HepG2 (cell line): ENCODE data around the gene ARF6. TPM values are rescaled to one million over a fixed set of nuclear protein-coding genes. Genes with fewer than 3 reads are reported as not detected.
"Not testable (repeated sequence)": the region's sequence is repeated elsewhere in the genome, so short reads cannot be mapped to it uniquely, and the experiment has no call there.

Experiments used
- ATAC-seq: fragments of 200-7000 bp; cut with Tn5 transposase; 3 replicates; pipeline ENCODE4 v1.9.1; 2020; ENCODE audit warnings: mild to moderate bottlenecking, moderate library complexity
- BruUV-seq: library from RNA; stranded (reverse); fragments of 400-500 nt; replicated peaks from 2 replicates; lab custom pipeline; 2021; lab: Mats Ljungman, UMichigan
- CTCF ChIA-PET: fragments of 300-600 bp; formaldehyde crosslinking; extraction: SDS; loops from one replicate; lab custom pipeline; 2021; ENCODE audit warnings: low total read pairs, inconsistent platforms, low intra/inter-chr PET ratio; lab: Yijun Ruan, JAX
- POLR2A ChIA-PET: fragments of 350-600 bp; sonication (Branson Sonifier 250); formaldehyde crosslinking; loops from one replicate; lab custom pipeline; 2020; ENCODE audit warnings: antibody characterized with exemption, inconsistent platforms; lab: Yijun Ruan, JAX
- DNase-seq: peaks from one replicate; pipeline ENCODE4 v3.0.0-alpha.2; 2015; ENCODE audit warnings: low spot score
- FAIRE-seq: peaks from 3 replicates; lab custom pipeline; 2011; peaks lifted over from hg19 to GRCh38; lab: Jason Lieb, UNC
- H2AFZ ChIP-seq: one replicate; pipeline ENCODE4 v1.6.1; 2011; ENCODE audit warnings: low read length, inconsistent platforms
- H3K27ac ChIP-seq: fragments of 300-600 bp; 3 replicates; pipeline ENCODE4 v1.8.0; 2011; ENCODE audit warnings: mixed run types, mild to moderate bottlenecking, mixed read lengths, low read length, inconsistent platforms; ENCODE audit not compliant: insufficient read depth; ENCODE audit errors: extremely low read length
- H3K27me3 ChIP-seq, 2 experiments: fragments of 200-600 bp in 1 of 2; 2 replicates in 1 of 2; 3 replicates in 1 of 2; pipeline versions ENCODE4 v1.6.0 to v1.8.0; 2011; ENCODE audit warnings: low read length in 2 of 2, mild to moderate bottlenecking in 2 of 2, moderate library complexity in 2 of 2, inconsistent platforms in 1 of 2; ENCODE audit not compliant: insufficient read depth in 2 of 2, control insufficient read depth in 1 of 2
- H3K36me3 ChIP-seq, 2 experiments: fragments of 200-600 bp in 1 of 2; replicated peaks in 1 of 2; 2 replicates in 1 of 2; 3 replicates in 1 of 2; pipeline versions ENCODE4 v1.5.1 to v1.8.0; 2011; ENCODE audit warnings: low read length in 2 of 2, inconsistent platforms in 1 of 2; ENCODE audit not compliant: insufficient read depth in 2 of 2, control insufficient read depth in 1 of 2
- H3K4me1 ChIP-seq: 2 replicates; pipeline ENCODE4 v1.5.1; 2012; ENCODE audit warnings: low read length, inconsistent platforms; ENCODE audit not compliant: insufficient read depth
- H3K4me2 ChIP-seq: 2 replicates; pipeline ENCODE4 v1.6.0; 2011; ENCODE audit warnings: low read depth, low read length, inconsistent platforms
- H3K4me3 ChIP-seq, 3 experiments: fragments of 200-600 bp in 1 of 3; sonication (generic), shearing (Covaris generic) in 1 of 3; replicated peaks in 1 of 3; 2 replicates each; pipeline ENCODE4 v1.5.1; 2011 to 2016; ENCODE audit warnings: low read length in 3 of 3, inconsistent platforms in 2 of 3, low read depth in 2 of 3, mild to moderate bottlenecking in 2 of 3, control low read depth in 1 of 3, mixed read lengths in 1 of 3; ENCODE audit not compliant: insufficient read depth in 1 of 3
- H3K79me2 ChIP-seq: one replicate; pipeline ENCODE4 v1.6.1; 2011; ENCODE audit warnings: low read length, inconsistent platforms; ENCODE audit not compliant: insufficient read depth
- H3K9ac ChIP-seq: 2 replicates; pipeline ENCODE4 v1.6.0; 2011; ENCODE audit warnings: mild to moderate bottlenecking, low read depth, low read length, inconsistent platforms; ENCODE audit not compliant: insufficient read depth
- H3K9me3 ChIP-seq: 2 replicates; pipeline ENCODE4 v1.5.1; 2012; ENCODE audit warnings: mild to moderate bottlenecking, low read length
- H4K20me1 ChIP-seq: 2 replicates; pipeline ENCODE4 v1.6.0; 2011; ENCODE audit warnings: inconsistent platforms, mild to moderate bottlenecking, low read length, moderate library complexity; ENCODE audit not compliant: insufficient read depth
- ATF7 ChIP-seq, 2 experiments: fragments of 450-650 bp in 1 of 2; sonication (generic) in 1 of 2; formaldehyde crosslinking in 1 of 2; IDR thresholded peaks; 2 replicates each; pipeline versions ENCODE4 v1.4.0 to v1.6.1; 2016 to 2020; ENCODE audit warnings: antibody characterized with exemption in 1 of 2, mild to moderate bottlenecking in 1 of 2, missing genetic modification reagents in 1 of 2
- CEBPB ChIP-seq: IDR thresholded peaks from 2 replicates; pipeline ENCODE4 v1.6.1; 2011; ENCODE audit warnings: low read depth, low read length, improper control_type of control experiment, borderline replicate concordance
- CEBPG ChIP-seq: IDR thresholded peaks from 2 replicates; pipeline ENCODE4 v1.6.1; 2016
- FOSL2 ChIP-seq: sonication (generic); formaldehyde crosslinking; IDR thresholded peaks from 2 replicates; pipeline ENCODE4 v1.4.0; 2020; ENCODE audit warnings: missing genetic modification reagents
- GATA4 ChIP-seq: sonication (generic); IDR thresholded peaks from 2 replicates; pipeline ENCODE4 v1.6.1; 2016; ENCODE audit warnings: antibody characterized with exemption, low read depth, borderline replicate concordance
- whole genome bisulfite sequencing: methylation state at CpG from one replicate; pipeline ENCODE4 v1.1.6; 2017; ENCODE audit warnings: low lambda C conversion rate; 5-methylcytosine and 5-hydroxymethylcytosine counted together
- in situ Hi-C: cut with HindIII; loops from 2 replicates; pipeline ENCODE4 v1.10.0; 2017; ENCODE audit warnings: low pct_unique_long_range_greater_than_20kb; ENCODE audit not compliant: extremely low pct_ligation_motif_present
- intact Hi-C: fragments of 100-400 bp; cut with micrococcal nuclease; formaldehyde crosslinking; loops from one replicate; pipeline ENCODE4 v1.10.0; 2022; ENCODE audit not compliant: unreplicated experiment
- polyA plus RNA-seq, 8 experiments: library from polyadenylated mRNA; depleted of rRNA in 3 of 8; stranded (reverse) in 7 of 8; unstranded in 1 of 8; fragments of >200 nt; fragmentation: Illumina TruSeq in 4 of 8; extraction: Trizol in 4 of 8; gene quantifications; 2 replicates each; pipeline versions ENCODE4 v1.2.1 to v1.2.3, GENCODE V29; 2011 to 2016; ENCODE audit warnings: low read depth in 4 of 8, missing spikeins in 1 of 8, mixed read lengths in 1 of 8; ENCODE audit not compliant: insufficient read depth in 1 of 8
- total RNA-seq, 5 experiments: library from RNA; depleted of rRNA; stranded (reverse); fragments of >200 nt; fragmentation: Illumina TruSeq; extraction: Trizol; gene quantifications; 2 replicates each; pipeline ENCODE4 v1.2.3, GENCODE V29; 2016; ENCODE audit warnings: low read depth in 1 of 5
- TF ChIP-seq, protein P1 (sequence below), 2 experiments: fragments of 450-650 bp in 1 of 2; sonication (generic) in 1 of 2; formaldehyde crosslinking; IDR thresholded peaks; 2 replicates each; pipeline versions ENCODE4 v1.5.0 to v1.8.0; 2020 to 2022; ENCODE audit warnings: mild to moderate bottlenecking in 1 of 2, missing genetic modification reagents in 1 of 2

ARF6 gene
- total and polyA plus RNA-seq, 2 of the 13 experiments (the other 11 are each of a cell fraction or from before 2014, with no cell fraction given), result 12.7 to 31.9 TPM

DNA sequence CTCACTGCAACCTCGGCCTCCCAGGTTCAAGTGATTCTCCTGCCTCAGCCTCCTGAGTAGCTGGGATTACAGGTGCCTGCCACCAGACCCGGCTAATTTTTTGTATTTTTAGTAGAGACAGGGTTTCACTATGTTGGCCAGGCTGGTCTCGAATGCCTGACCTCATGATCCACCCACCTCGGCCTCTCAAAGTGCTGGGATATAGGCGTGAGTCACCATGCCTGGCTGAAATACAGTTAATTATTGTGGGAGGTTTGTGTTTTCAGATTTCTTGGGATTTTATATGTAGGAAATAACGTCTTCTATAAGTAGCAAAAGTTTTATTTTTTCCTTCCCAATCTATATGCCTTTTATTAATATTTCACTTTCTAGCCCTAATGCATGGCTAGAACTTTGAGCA lies 19.3 kb upstream of the ARF6 start:
- H3K36me3 ChIP-seq, CTCF ChIA-PET, H3K9me3 ChIP-seq, H4K20me1 ChIP-seq, H2AFZ ChIP-seq, H3K4me2 ChIP-seq, BruUV-seq, H3K4me3 ChIP-seq, H3K9ac ChIP-seq, ATAC-seq, FAIRE-seq, H3K27ac ChIP-seq, DNase-seq, H3K79me2 ChIP-seq, POLR2A ChIA-PET, intact Hi-C loops, H3K27me3 ChIP-seq: not testable (repeated sequence)
- H3K4me1 ChIP-seq, result peaks cover 10% of the 10 kb centered on the region; the same call in 1 of the 2 replicates
- in situ Hi-C loops, result loop anchor here (25.0 kb wide), 2 partner anchors 364 to 664 kb away; partner anchors contain the start of genes MAP4K5 and SOS2
- 0 out of 2 replicates have a peak, but pooled peaks have one; percentile 22 for TF ChIP-seq FOSL2 (CRISPR knock-in tag)
- 17% methylated on average over 6 of the region's 6 CpGs for WGBS

DNA sequence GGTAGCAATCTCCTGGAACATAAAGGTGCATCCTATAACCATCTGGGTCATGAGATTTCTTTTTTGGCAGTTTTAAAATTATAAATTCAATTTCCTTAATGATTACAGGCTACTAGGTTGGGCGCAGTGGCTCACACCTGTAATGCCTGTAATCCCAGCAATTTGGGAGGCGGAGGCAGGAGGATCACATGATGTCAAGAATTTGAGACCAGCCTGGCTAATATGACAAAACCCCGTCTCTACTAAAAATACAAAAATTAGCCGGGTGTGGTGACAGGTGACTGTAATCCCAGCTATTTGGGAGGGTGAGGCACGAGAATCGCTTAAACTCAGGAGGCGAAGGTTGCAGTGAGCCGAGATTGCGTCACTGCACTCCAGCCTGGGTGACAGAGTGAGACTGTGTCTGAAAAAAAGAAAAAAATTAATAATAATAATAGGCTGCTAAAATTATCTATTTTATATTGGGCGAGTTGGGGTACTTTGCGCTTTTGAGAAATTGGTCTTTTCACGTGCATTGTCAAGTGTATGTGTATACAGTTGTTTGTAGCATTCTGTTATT lies 17.2 kb upstream of the ARF6 start:
- no peak for DNase-seq
- no peaks in the 10 kb centered on the region for H3K36me3 ChIP-seq
- no peaks in the 10 kb centered on the region for H3K9me3 ChIP-seq
- ATAC-seq, result no peak
- ChIA-PET POLR2A (no interaction called here), CTCF (no interaction called here)
- FAIRE-seq, result no peak
- no peaks in the 10 kb centered on the region for H3K79me2 ChIP-seq
- in situ Hi-C loops (no loop called here), intact Hi-C loops (no loop called here)
- H3K9ac ChIP-seq, result no peak overlapping the region
- BruUV-seq, result no TSS peak
- H3K4me2 ChIP-seq, result peak overlapping the region; percentile 45; the same call in 1 of the 2 replicates
- 25% methylated on average over 12 of the region's 12 CpGs for WGBS
- H3K4me1 ChIP-seq, result peaks cover 22% of the 10 kb centered on the region
- H2AFZ ChIP-seq, result no peak overlapping the region
- no peak overlapping the region for H3K4me3 ChIP-seq
- TF ChIP-seq GATA4 (no peak), ATF7 (IDR thresholded peaks at IDR 0.05) (0 out of 2 replicates have a peak, but pooled peaks have one; percentile 23), ATF7 (CRISPR knock-in tag; IDR thresholded peaks at IDR 0.05) (no peak), CEBPB (peak; percentile 69), CEBPG (CRISPR knock-in tag) (peak; percentile 78)
- TF ChIP-seq, protein P1, sequence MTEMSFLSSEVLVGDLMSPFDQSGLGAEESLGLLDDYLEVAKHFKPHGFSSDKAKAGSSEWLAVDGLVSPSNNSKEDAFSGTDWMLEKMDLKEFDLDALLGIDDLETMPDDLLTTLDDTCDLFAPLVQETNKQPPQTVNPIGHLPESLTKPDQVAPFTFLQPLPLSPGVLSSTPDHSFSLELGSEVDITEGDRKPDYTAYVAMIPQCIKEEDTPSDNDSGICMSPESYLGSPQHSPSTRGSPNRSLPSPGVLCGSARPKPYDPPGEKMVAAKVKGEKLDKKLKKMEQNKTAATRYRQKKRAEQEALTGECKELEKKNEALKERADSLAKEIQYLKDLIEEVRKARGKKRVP (CRISPR knock-in tag; IDR thresholded peaks at IDR 0.05), result 0 out of 4 replicates have a peak, but pooled peaks of 1 of the 2 experiments have one; percentile 14
- no peak overlapping the region for H3K27ac ChIP-seq
- no peaks in the 10 kb centered on the region; a peak in 1 of 5 replicates for H3K27me3 ChIP-seq
- no peaks in the 10 kb centered on the region for H4K20me1 ChIP-seq
